Fibroblast of mammary gland (primary cell): ENCODE data around the gene CACNA1C.
"Not testable (repeated sequence)": the region's sequence is repeated elsewhere in the genome, so short reads cannot be mapped to it uniquely, and the experiment has no call there.

ENCODE experiments used
- DNase-seq: peaks from one replicate; pipeline ENCODE4 v3.0.0-alpha.2; 2010; ENCODE audit warnings: low read depth
- H3K4me3 ChIP-seq: 2 replicates; pipeline ENCODE4 v1.5.1; 2011; ENCODE audit warnings: low read depth, mild to moderate bottlenecking, low read length, moderate library complexity; ENCODE audit not compliant: control insufficient read depth
- CTCF ChIP-seq: conservative IDR thresholded peaks from 2 replicates; pipeline ENCODE4 v1.5.1; 2011; ENCODE audit warnings: low read depth, low read length, inconsistent platforms; ENCODE audit not compliant: control insufficient read depth, insufficient read depth

CACNA1C gene

GRCh38 chr12:2119266-2119665 lies 66.5 kb downstream of the CACNA1C start:
- H3K4me3 ChIP-seq, result no peak overlapping the region
- DNase-seq, result no peak
- no peak for TF ChIP-seq CTCF

GRCh38 chr12:2120982-2121758 lies 68.4 kb downstream of the CACNA1C start:
- no peak for TF ChIP-seq CTCF
- DNase-seq, result no peak
- no peak overlapping the region for H3K4me3 ChIP-seq

GRCh38 chr12:2124466-2125023 lies 71.8 kb downstream of the CACNA1C start:
- no peak for DNase-seq
- H3K4me3 ChIP-seq, result no peak overlapping the region
- no peak for TF ChIP-seq CTCF

- H3K4me3 ChIP-seq, result no peak overlapping the region
- no peak for DNase-seq
- no peak for TF ChIP-seq CTCF
These were observed 73.1 kb downstream of the CACNA1C start for GRCh38 chr12:2125651-2126522.

- no peak overlapping the region for H3K4me3 ChIP-seq
- DNase-seq, result no peak
- TF ChIP-seq CTCF, result no peak
These were observed 74.1 kb downstream of the CACNA1C start for GRCh38 chr12:2126676-2127406.

- no peak for TF ChIP-seq CTCF
- H3K4me3 ChIP-seq, result no peak overlapping the region
- peak; percentile 83 for DNase-seq
These were observed 76.3 kb downstream of the CACNA1C start for GRCh38 chr12:2129076-2129475.

- not testable (repeated sequence) for DNase-seq
These were observed 83.1 kb downstream of the CACNA1C start for GRCh38 chr12:2135661-2136418.

More at GRCh38 chr12:2135661-2136418, 83.1 kb downstream of the CACNA1C start:
- H3K4me3 ChIP-seq, result not testable (repeated sequence)
